Mesenchymal stem cell (in vitro differentiated cells and primary cell): Measurements from ENCODE around the gene PLEKHG5.
A peak's percentile ranks its signal among the peaks of the same experiment; 100 is the strongest.
"Not testable (repeated sequence)": the region's sequence is repeated elsewhere in the genome, so short reads cannot be mapped to it uniquely, and the experiment has no call there.

Source experiments
- DNase-seq: peaks from one replicate; pipeline ENCODE4 v3.0.0-alpha.2; 2013
- H2AFZ ChIP-seq: one replicate; pipeline ENCODE4 v1.6.1; 2013; ENCODE audit warnings: low read depth, mild to moderate bottlenecking, control low read depth, inconsistent platforms, low read length, moderate library complexity
- H2AK5ac ChIP-seq: 2 replicates; pipeline ENCODE4 v1.6.1; 2013; ENCODE audit warnings: low read length, moderate library complexity, mild to moderate bottlenecking, inconsistent platforms; ENCODE audit not compliant: severe bottlenecking
- H2BK120ac ChIP-seq: one replicate; pipeline ENCODE4 v1.6.1; 2013; ENCODE audit warnings: low read depth, mild to moderate bottlenecking, inconsistent platforms, low read length, moderate library complexity
- H2BK12ac ChIP-seq, 2 experiments: one replicate each; pipeline ENCODE4 v1.6.1; 2013; ENCODE audit warnings: inconsistent platforms in 2 of 2, low read length in 2 of 2, mild to moderate bottlenecking in 2 of 2, moderate library complexity in 2 of 2, control low read depth in 1 of 2
- H2BK15ac ChIP-seq: one replicate; pipeline ENCODE4 v1.6.1; 2013; ENCODE audit warnings: mild to moderate bottlenecking, low read depth, inconsistent platforms; ENCODE audit not compliant: poor library complexity, severe bottlenecking
- H2BK5ac ChIP-seq: 2 replicates; pipeline ENCODE4 v1.6.1; 2013; ENCODE audit warnings: low read depth, mild to moderate bottlenecking, low read length, control low read depth, inconsistent platforms; ENCODE audit not compliant: poor library complexity, severe bottlenecking
- H3K14ac ChIP-seq, 2 experiments: one replicate each; pipeline ENCODE4 v1.6.1; 2013; ENCODE audit warnings: inconsistent platforms in 2 of 2, low read length in 2 of 2, control low read depth in 1 of 2, mild to moderate bottlenecking in 1 of 2, moderate library complexity in 1 of 2
- H3K18ac ChIP-seq, 2 experiments: one replicate each; pipeline ENCODE4 v1.6.1; 2013; ENCODE audit warnings: inconsistent platforms in 2 of 2, low read length in 2 of 2, control low read depth in 1 of 2, low read depth in 1 of 2, mild to moderate bottlenecking in 1 of 2
- H3K23ac ChIP-seq, 2 experiments: one replicate each; pipeline ENCODE4 v1.6.1; 2013; ENCODE audit warnings: inconsistent platforms in 2 of 2, low read length in 2 of 2, mild to moderate bottlenecking in 2 of 2, moderate library complexity in 2 of 2, control low read depth in 1 of 2
- H3K27ac ChIP-seq: 2 replicates; pipeline ENCODE4 v1.5.1; 2013; ENCODE audit warnings: mild to moderate bottlenecking, moderate library complexity, low read length, control low read depth, inconsistent platforms; ENCODE audit not compliant: poor library complexity, severe bottlenecking
- H3K27me3 ChIP-seq, 2 experiments: 2 replicates each; pipeline versions ENCODE4 v1.6.1 to v1.7.0; 2013; ENCODE audit warnings: low read length in 2 of 2, mild to moderate bottlenecking in 2 of 2, moderate library complexity in 2 of 2, control low read depth in 1 of 2, inconsistent platforms in 1 of 2; ENCODE audit not compliant: control insufficient read depth in 1 of 2, insufficient read depth in 1 of 2
- H3K36me3 ChIP-seq, 2 experiments: 2 replicates each; pipeline versions ENCODE4 v1.6.1 to v1.7.0; 2013; ENCODE audit warnings: low read length in 2 of 2, control low read depth in 1 of 2, inconsistent platforms in 1 of 2, low read depth in 1 of 2, mild to moderate bottlenecking in 1 of 2; ENCODE audit not compliant: insufficient read depth in 2 of 2, control insufficient read depth in 1 of 2
- H3K4ac ChIP-seq, 2 experiments: one replicate each; pipeline ENCODE4 v1.6.1; 2013; ENCODE audit warnings: inconsistent platforms in 2 of 2, low read length in 2 of 2, mild to moderate bottlenecking in 2 of 2, moderate library complexity in 2 of 2, control low read depth in 1 of 2, low read depth in 1 of 2
- H3K4me1 ChIP-seq: 2 replicates; pipeline ENCODE4 v1.6.1; 2013; ENCODE audit warnings: low read depth, low read length, control low read depth; ENCODE audit not compliant: control insufficient read depth, insufficient read depth
- H3K4me2 ChIP-seq: 2 replicates; pipeline ENCODE4 v1.6.1; 2013; ENCODE audit warnings: low read length, mild to moderate bottlenecking, inconsistent platforms; ENCODE audit not compliant: poor library complexity, severe bottlenecking
- H3K4me3 ChIP-seq, 2 experiments: 2 replicates each; pipeline versions ENCODE4 v1.5.1 to v1.7.0; 2013; ENCODE audit warnings: low read length in 2 of 2, mild to moderate bottlenecking in 2 of 2, control low read depth in 1 of 2, low read depth in 1 of 2; ENCODE audit not compliant: insufficient read depth in 1 of 2
- H3K79me1 ChIP-seq: replicated peaks from 2 replicates; pipeline ENCODE4 v1.6.1; 2013; ENCODE audit warnings: mild to moderate bottlenecking, control low read depth, low read length, inconsistent platforms; ENCODE audit not compliant: poor library complexity, severe bottlenecking
- H3K9ac ChIP-seq: 2 replicates; pipeline ENCODE4 v1.7.0; 2013; ENCODE audit warnings: mild to moderate bottlenecking, low read length, moderate library complexity
- H3K9me3 ChIP-seq: 2 replicates; pipeline ENCODE4 v1.7.0; 2013; ENCODE audit warnings: mild to moderate bottlenecking, low read length; ENCODE audit not compliant: control insufficient read depth
- H4K8ac ChIP-seq: one replicate; pipeline ENCODE4 v1.6.1; 2013; ENCODE audit warnings: inconsistent platforms, mild to moderate bottlenecking, low read length, moderate library complexity
- H4K91ac ChIP-seq: one replicate; pipeline ENCODE4 v1.6.1; 2013; ENCODE audit warnings: mild to moderate bottlenecking, low read length, inconsistent platforms
- WGBS: methylation state at CpG from one replicate; pipeline ENCODE4 v1.1.7; 2013; ENCODE audit warnings: mixed read lengths; 5-methylcytosine and 5-hydroxymethylcytosine counted together

The PLEKHG5 gene

DNA sequence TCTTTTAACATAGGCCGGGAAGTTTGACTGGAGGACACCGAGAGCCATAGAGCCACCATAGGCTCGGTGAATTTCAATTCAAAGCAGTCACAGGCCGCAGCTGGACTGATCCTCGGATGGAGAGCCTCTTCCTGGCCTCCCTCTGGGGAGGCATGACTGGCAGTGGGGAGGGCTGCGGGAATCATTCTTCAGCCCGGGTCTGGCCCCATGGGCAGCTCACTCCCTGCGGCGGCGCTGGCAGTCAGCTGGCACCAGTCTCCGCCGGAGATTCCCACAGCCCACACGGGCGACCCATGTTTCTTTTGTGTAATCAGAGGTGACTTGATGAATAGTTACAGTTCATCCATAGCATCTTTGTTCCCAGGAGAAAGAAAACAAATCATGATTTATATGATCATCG, 56.3 kb downstream of the PLEKHG5 start:
- 94% methylated on average over 12 of the region's 15 CpGs for WGBS
- no peak overlapping the region for H4K91ac ChIP-seq
- no peaks in the 10 kb centered on the region for H3K9me3 ChIP-seq
- no peak overlapping the region for H3K9ac ChIP-seq
- no peak overlapping the region for H2BK15ac ChIP-seq
- H3K36me3 ChIP-seq: no peaks in the 10 kb centered on the region
- no peak overlapping the region for H2BK5ac ChIP-seq
- H2BK12ac ChIP-seq: no peak overlapping the region
- H2AK5ac ChIP-seq: no peak overlapping the region
- no peaks in the 10 kb centered on the region for H3K79me1 ChIP-seq
- peaks cover 44 to 57% of the 10 kb centered on the region in 2 experiments for H3K27me3 ChIP-seq
- no peak overlapping the region for H4K8ac ChIP-seq
- no peak overlapping the region for H3K23ac ChIP-seq
- H3K4ac ChIP-seq: no peak overlapping the region
- no peak overlapping the region for H2AFZ ChIP-seq
- H3K4me3 ChIP-seq: no peak overlapping the region
- DNase-seq: no peak
- H3K18ac ChIP-seq: no peak overlapping the region
- H2BK120ac ChIP-seq: no peak overlapping the region
- no peak overlapping the region for H3K14ac ChIP-seq
- no peak overlapping the region for H3K4me2 ChIP-seq
- no peak overlapping the region for H3K27ac ChIP-seq
- H3K4me1 ChIP-seq: peaks cover 20% of the 10 kb centered on the region

DNA sequence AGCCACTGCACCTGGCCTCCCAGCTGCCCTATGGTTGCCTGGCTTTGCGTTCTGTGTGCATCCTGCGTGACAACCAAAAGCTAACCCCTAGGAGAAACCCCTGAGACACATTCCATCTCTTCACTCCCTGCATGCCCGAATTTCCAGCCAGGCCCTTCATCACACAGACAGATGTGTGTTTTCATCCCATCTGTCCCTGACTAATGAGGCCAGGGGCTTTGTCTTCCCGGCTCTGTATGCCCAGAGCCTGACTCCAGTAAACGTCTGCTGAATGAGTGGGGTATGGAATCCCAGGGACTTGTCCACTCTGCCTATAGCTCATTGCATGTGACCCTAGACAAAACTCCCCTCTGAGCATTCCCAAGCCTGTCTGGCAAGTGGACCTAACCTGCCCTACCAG, 57.3 kb downstream of the PLEKHG5 start:
- no peak overlapping the region for H3K27ac ChIP-seq
- no peak overlapping the region for H2BK15ac ChIP-seq
- no peak overlapping the region for H3K18ac ChIP-seq
- H2BK5ac ChIP-seq: no peak overlapping the region
- no peak overlapping the region for H4K91ac ChIP-seq
- no peak overlapping the region for H4K8ac ChIP-seq
- no peaks in the 10 kb centered on the region for H3K36me3 ChIP-seq
- no peak overlapping the region for H2AK5ac ChIP-seq
- H3K23ac ChIP-seq: no peak overlapping the region
- no peaks in the 10 kb centered on the region for H3K79me1 ChIP-seq
- WGBS: 64% methylated on average over 5 of the region's 5 CpGs
- H3K4me3 ChIP-seq: no peak overlapping the region
- peaks cover 23% of the 10 kb centered on the region for H3K4me1 ChIP-seq
- no peak overlapping the region for H3K4ac ChIP-seq
- H3K9me3 ChIP-seq: no peaks in the 10 kb centered on the region
- H3K27me3 ChIP-seq: peaks cover 53 to 63% of the 10 kb centered on the region in 2 experiments
- DNase-seq: no peak
- H3K14ac ChIP-seq: no peak overlapping the region
- H2AFZ ChIP-seq: no peak overlapping the region
- no peak overlapping the region for H3K4me2 ChIP-seq
- no peak overlapping the region for H2BK12ac ChIP-seq
- H2BK120ac ChIP-seq: no peak overlapping the region
- H3K9ac ChIP-seq: no peak overlapping the region

DNA sequence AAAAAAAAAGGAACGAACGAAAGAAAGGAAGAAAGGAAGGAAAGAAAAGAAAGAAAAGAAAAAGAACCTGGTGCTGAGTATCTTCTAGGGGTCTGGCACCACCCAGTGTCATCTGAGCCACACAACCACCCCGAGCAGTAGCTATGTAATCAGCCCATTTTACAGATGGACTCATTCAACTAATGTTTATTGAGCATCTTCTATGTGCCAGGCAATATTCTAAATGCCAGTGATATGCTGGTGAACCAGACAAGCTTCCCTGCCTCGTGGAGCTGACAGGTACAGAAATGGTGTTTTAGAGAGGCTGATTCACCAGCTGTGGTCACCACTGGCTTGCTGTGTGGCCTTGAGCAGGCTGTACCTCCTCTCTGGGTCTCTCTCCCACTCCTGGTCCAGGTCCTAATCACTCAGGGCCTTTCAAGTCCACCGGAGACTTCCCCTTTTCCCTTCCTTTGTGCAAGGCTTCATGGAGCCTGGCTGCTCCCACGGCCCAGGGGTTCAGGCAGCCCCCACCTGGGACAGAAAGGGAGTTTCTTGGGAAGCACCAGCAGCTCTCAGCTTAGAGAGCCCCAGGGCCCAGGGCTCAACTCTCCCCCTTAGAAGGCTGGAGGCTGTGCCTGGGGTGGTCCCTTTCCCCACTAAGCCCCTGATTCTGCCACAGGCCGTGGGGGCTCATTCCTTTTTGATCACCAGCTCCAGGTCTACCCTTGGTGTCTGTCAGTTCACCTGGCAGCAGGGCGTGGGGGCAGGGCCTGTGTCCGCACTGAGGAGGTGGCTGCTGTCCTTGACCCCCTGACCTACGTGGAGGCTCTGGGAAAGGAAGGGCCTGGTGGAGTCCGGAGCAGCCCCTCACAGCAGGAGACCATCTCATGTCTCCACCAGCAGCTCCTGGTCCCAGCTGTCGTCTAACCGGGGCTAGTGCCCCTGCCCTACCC, 59.6 kb downstream of the PLEKHG5 start:
- H3K18ac ChIP-seq, H3K4me2 ChIP-seq, H2AK5ac ChIP-seq, H3K9ac ChIP-seq, H4K8ac ChIP-seq, H3K9me3 ChIP-seq, H3K79me1 ChIP-seq, H3K27ac ChIP-seq, H2BK12ac ChIP-seq, H2BK120ac ChIP-seq, DNase-seq, H3K14ac ChIP-seq, H3K36me3 ChIP-seq, H3K4ac ChIP-seq, H4K91ac ChIP-seq, H2BK15ac ChIP-seq, H2AFZ ChIP-seq, H2BK5ac ChIP-seq, H3K4me3 ChIP-seq: not testable (repeated sequence)
- peak overlapping the region in 1 of 2 experiments; percentile 78 for H3K23ac ChIP-seq
- H3K4me1 ChIP-seq: peaks cover 19% of the 10 kb centered on the region
- 56% methylated on average over 10 of the region's 13 CpGs for WGBS
- H3K27me3 ChIP-seq: peaks cover 61 to 64% of the 10 kb centered on the region in 2 experiments

DNA sequence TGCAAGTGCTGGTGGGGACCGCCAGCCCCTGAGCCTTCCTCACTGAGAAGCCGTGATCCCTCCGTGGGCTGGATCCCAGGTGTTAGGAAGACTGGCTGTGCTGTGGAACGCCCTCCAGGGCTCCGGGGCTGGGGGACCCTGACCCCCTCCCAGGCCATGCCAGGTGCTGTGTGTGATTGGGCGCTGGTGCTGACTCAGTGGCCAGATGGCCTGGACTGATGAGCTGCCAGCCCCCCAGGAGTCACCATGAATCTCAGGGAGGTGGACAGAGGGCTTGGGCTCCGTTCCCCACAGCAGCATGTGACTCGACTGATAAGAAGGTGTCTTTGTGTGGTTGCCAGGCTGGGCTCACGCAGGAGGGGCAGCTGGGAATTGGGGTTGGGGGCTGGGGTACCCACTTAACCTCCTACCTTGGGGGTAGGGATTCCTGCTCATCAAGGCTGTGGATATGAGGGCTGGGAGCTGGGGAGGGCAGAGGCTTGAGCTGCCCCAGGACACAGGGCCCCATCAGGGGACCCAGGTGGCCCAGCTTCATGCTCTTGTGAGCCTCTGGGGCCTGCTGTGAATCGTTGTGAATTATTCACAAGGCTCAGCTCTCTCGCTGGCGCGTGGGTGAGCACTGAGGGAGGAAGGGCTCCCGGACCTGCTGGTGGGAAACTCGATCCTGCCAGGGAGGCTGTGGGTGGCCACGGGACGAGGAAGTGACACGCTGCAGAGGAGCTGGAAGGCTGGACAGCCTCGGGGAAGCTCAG, 61.6 kb downstream of the PLEKHG5 start:
- not testable (repeated sequence) for H3K9ac ChIP-seq, H2BK120ac ChIP-seq, H4K8ac ChIP-seq, H3K18ac ChIP-seq, H2AK5ac ChIP-seq, H3K9me3 ChIP-seq, H2BK15ac ChIP-seq, H3K4ac ChIP-seq, H3K23ac ChIP-seq, H2BK5ac ChIP-seq, H3K27ac ChIP-seq, H3K36me3 ChIP-seq, H3K14ac ChIP-seq, H3K79me1 ChIP-seq, H4K91ac ChIP-seq, H3K4me3 ChIP-seq, H2AFZ ChIP-seq, DNase-seq, H2BK12ac ChIP-seq
- peaks cover 73 to 75% of the 10 kb centered on the region in 2 experiments for H3K27me3 ChIP-seq
- peaks cover 22% of the 10 kb centered on the region for H3K4me1 ChIP-seq
- WGBS: 60% methylated on average over 19 of the region's 19 CpGs
- peak overlapping the region; percentile 45 for H3K4me2 ChIP-seq
